ENCODE data around the gene DUSP12. TPM values are rescaled to one million over a fixed set of nuclear protein-coding genes. Genes with fewer than 3 reads are reported as not detected.

The DUSP12 gene
- total RNA-seq, 1 experiment from 2014 or later, result 28.0 TPM

GRCh38 chr1:161739865-161740566, 9.6 kb upstream of the DUSP12 start:
- Mint-ChIP-seq H3K9me3 (no peaks in the 10 kb centered on the region), H3K4me3 (no peak overlapping the region), H3K36me3 (ENCODE audit: insufficient read depth in 1 of 3, low read depth in 3 of 3) (no peaks in the 10 kb centered on the region), H3K4me1 (peaks cover 22 to 28% of the 10 kb centered on the region in 2 experiments), H3K27me3 (ENCODE audit: low read depth) (peaks cover 4% of the 10 kb centered on the region), H3K27ac (no peak overlapping the region)
- Histone ChIP-seq H2AFZ (ENCODE audit: low read length) (no peak overlapping the region), H3K4me2 (ENCODE audit: insufficient read depth, insufficient read length, low read length) (no peak overlapping the region), H3K23me2 (ENCODE audit: insufficient read length, low read depth, low read length, poor library complexity, severe bottlenecking) (no peaks in the 10 kb centered on the region), H2BK20ac (ENCODE audit: low read depth, low read length, poor library complexity, severe bottlenecking) (no peak overlapping the region), H3K27ac (ENCODE audit: insufficient read length, low read depth, low read length) (no peak overlapping the region), H3K4me1 (ENCODE audit: insufficient read depth, low read length) (peaks cover 10% of the 10 kb centered on the region; the same call in 1 of the 2 replicates), H2BK12ac (ENCODE audit: insufficient read length, low read depth, low read length) (no peak overlapping the region), H2BK120ac (ENCODE audit: low read depth, low read length, poor library complexity, severe bottlenecking) (no peak overlapping the region), H3K27me3 (ENCODE audit: insufficient read depth, low read length) (no peaks in the 10 kb centered on the region), H2AK5ac (ENCODE audit: insufficient read length, low read length) (no peak overlapping the region), H3K14ac (ENCODE audit: insufficient read depth, low read length) (no peak overlapping the region), H3K79me1 (ENCODE audit: insufficient read depth, low read depth, low read length, poor library complexity, severe bottlenecking) (no peaks in the 10 kb centered on the region), H3K9ac (ENCODE audit: extremely low read depth, insufficient read length, low read length) (no peak overlapping the region), H4K20me1 (ENCODE audit: control insufficient read depth, insufficient read depth, insufficient read length) (no peaks in the 10 kb centered on the region), H3K4ac (ENCODE audit: low read depth, low read length) (no peak overlapping the region), H4K8ac (replicated peaks; ENCODE audit: insufficient read length, low read depth, low read length) (no peak overlapping the region), H3K56ac (ENCODE audit: insufficient read length, low read depth, low read length) (no peak overlapping the region), H3K9me3 (ENCODE audit: control insufficient read depth, low read depth, low read length) (no peaks in the 10 kb centered on the region), H3K23ac (ENCODE audit: insufficient read length, low read depth, low read length) (no peak overlapping the region), H3K79me2 (ENCODE audit: insufficient read depth, low read length) (no peaks in the 10 kb centered on the region), H3K18ac (ENCODE audit: insufficient read length, low read depth, low read length) (no peak overlapping the region), H2BK15ac (ENCODE audit: low read depth, low read length) (no peak overlapping the region), H2BK5ac (ENCODE audit: insufficient read length, low read length) (no peak overlapping the region), H3T11ph (ENCODE audit: low read length) (no peak overlapping the region), H4K91ac (ENCODE audit: insufficient read length, low read depth, low read length) (no peak overlapping the region), H4K5ac (ENCODE audit: insufficient read length, low read depth, low read length) (no peak overlapping the region)
- TF ChIP-seq, protein P1, sequence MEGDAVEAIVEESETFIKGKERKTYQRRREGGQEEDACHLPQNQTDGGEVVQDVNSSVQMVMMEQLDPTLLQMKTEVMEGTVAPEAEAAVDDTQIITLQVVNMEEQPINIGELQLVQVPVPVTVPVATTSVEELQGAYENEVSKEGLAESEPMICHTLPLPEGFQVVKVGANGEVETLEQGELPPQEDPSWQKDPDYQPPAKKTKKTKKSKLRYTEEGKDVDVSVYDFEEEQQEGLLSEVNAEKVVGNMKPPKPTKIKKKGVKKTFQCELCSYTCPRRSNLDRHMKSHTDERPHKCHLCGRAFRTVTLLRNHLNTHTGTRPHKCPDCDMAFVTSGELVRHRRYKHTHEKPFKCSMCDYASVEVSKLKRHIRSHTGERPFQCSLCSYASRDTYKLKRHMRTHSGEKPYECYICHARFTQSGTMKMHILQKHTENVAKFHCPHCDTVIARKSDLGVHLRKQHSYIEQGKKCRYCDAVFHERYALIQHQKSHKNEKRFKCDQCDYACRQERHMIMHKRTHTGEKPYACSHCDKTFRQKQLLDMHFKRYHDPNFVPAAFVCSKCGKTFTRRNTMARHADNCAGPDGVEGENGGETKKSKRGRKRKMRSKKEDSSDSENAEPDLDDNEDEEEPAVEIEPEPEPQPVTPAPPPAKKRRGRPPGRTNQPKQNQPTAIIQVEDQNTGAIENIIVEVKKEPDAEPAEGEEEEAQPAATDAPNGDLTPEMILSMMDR (conservative IDR thresholded peaks at IDR 0.05), result no peak
- WGBS (ENCODE audit: extremely low coverage, insufficient read length, low lambda C conversion rate), result no CpG with 5 or more reads among the region's 8 CpGs
- no peak for DNase-seq
